Measurements from ENCODE around the gene ST6GALNAC2.

The ST6GALNAC2 gene

GRCh38 chr17:76519048-76519966, 66.4 kb downstream of the ST6GALNAC2 start:
- Mint-ChIP-seq H3K4me1 (peaks cover 19% of the 10 kb centered on the region), H3K27ac (no peak overlapping the region), H3K27me3 (peaks cover 7% of the 10 kb centered on the region), H3K4me3 (no peak overlapping the region), H3K36me3 (no peaks in the 10 kb centered on the region), H3K9me3 (no peaks in the 10 kb centered on the region)
- ATAC-seq (ENCODE audit: low read depth) (no peak), DNase-seq (ENCODE audit: low spot score in 2 of 2) (no peak)

GRCh38 chr17:76517638-76518038, 68.0 kb downstream of the ST6GALNAC2 start:
- peaks cover 13% of the 10 kb centered on the region for H3K4me1 Mint-ChIP-seq
- DNase-seq (ENCODE audit: low spot score in 2 of 2) (no peak), ATAC-seq (ENCODE audit: low read depth) (no peak)
- no peaks in the 10 kb centered on the region for H3K36me3 Mint-ChIP-seq
- no peak overlapping the region for H3K4me3 Mint-ChIP-seq
- no peaks in the 10 kb centered on the region for H3K9me3 Mint-ChIP-seq
- peaks cover 7% of the 10 kb centered on the region for H3K27me3 Mint-ChIP-seq
- H3K27ac Mint-ChIP-seq = no peak overlapping the region
